SH-SY5Y (cell line): ENCODE data around the gene CELF1.

ENCODE experiments used
- GATA2 ChIP-seq: IDR thresholded peaks from 2 replicates; pipeline ENCODE4 v1.6.1; 2011; ENCODE audit warnings: mild to moderate bottlenecking, low read depth, low read length
- GATA3 ChIP-seq: IDR thresholded peaks from 2 replicates; pipeline ENCODE4 v1.6.1; 2011; ENCODE audit warnings: low read depth, mild to moderate bottlenecking, low read length, moderate library complexity

GRCh38 chr11:47569646-47570045 lies 16.7 kb upstream of the CELF1 start:
- TF ChIP-seq GATA2 (no peak), GATA3 (no peak)
